GM21515 (cell line): Measurements from ENCODE around the gene IGFL1.
"Not testable (repeated sequence)": the region's sequence is repeated elsewhere in the genome, so short reads cannot be mapped to it uniquely, and the experiment has no call there.

Source experiments
- ATAC-seq: cut with Tn5 transposase; IDR thresholded peaks from one replicate; pipeline ENCODE4 v1.9.1; 2021; ENCODE audit not compliant: unreplicated experiment

IGFL1 gene

DNA sequence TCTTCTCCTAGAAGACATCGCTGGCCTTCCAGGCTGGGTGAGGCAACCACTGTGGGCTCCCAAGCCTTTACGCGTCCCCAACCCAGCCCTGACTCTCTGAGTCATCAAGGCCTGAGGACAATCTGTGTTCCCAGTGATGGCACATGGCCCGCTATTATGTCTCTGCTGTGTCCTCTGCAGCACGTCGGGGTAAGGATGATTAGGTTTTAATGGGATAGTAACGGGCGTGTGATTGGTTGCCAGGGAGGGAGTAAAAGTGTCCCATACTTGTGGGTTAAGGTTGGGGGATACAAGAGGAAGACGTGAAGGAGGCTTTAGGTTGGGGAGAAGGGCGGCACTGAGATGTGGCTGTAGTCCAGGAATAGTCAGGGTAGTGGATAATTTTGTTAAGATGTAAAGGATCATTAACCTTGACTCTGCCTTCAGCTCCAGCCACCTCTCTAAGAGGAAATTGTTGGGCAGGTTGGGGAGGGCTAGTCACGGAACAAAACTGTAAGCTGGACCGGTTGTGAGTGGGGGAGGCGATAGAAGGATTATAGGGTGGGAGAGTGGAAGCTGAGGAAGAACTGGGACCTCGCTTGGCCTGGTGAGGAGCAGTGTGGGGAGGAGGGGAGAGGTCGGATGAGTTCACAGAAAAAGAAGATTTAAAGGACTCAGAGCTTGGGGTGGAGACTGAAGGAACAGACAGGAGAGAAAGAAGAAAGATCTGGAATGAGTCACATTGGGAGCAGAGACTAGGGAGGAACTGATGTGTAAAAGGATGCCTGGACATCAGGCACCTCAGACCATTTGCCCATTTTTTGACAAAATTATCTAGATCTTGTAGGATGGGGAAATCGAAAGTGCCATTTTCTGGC lies 27.9 kb upstream of the IGFL1 start:
- ATAC-seq: no peak

DNA sequence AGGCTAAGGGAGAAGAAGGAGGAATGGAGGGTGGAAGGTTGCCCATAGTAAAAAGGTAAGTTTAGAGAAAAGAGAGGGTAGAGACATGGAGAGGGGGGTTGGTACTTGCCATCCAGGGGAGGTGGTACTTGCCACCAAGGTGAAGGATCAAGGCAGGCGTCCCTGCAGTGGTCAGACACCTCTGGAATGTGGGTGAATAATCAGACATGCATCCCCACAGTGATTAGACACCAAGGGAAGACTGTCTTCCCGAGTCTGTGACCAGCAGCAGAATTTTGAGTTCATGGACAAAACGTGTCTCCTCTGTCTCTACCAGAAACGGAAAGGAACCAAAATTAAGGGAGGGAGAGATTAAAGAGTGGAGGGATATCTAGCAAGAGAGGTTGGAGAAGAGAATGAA lies 27.1 kb upstream of the IGFL1 start:
- ATAC-seq: no peak

- no peak for ATAC-seq
Measured at GRCh38 chr19:46202872-46203860, 26.4 kb upstream of the IGFL1 start.

DNA sequence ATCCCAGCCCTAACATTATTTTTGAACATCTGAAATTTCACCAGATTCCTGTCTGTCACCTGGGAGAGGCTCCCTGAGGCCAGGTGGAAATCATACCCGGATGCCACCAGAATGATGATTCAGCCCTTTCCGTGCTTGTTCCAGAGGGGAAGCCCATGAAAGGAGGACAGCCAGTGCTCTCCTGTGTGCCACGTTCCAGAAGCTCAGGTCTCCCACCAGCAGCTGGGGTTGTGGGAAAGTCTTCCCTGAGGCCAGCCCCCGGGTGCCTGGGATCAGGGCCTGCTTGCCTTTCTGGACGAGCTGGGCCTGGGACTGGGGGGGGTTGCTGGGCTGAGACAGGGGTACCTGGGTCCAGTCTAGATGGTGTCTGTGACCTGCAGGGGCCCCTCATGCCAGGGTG lies 25.5 kb upstream of the IGFL1 start:
- ATAC-seq: no peak

- no peak for ATAC-seq
Measured at GRCh38 chr19:46205183-46205984, 24.2 kb upstream of the IGFL1 start.

DNA sequence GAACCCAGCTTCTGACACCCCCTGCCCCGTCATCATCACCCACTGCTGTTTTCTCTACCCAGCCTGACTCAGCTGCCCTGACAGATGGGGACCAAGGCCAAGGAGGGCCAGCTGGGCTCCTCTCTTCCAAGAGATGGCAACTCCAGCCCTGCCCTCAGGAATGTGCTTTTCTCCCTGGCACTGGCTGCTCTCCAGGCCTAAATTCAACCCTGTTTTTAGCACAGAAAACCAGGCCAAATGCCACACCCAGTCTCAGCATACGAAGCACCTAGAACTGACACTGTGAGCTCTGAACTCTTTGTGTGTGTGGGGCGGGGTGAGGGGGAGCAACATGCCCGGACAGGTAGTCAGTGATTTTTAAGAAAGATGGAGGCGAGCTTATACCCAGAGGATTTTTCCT lies 23.4 kb upstream of the IGFL1 start:
- ATAC-seq: no peak

- ATAC-seq: no peak
Measured at GRCh38 chr19:46206682-46207081, 22.9 kb upstream of the IGFL1 start.

DNA sequence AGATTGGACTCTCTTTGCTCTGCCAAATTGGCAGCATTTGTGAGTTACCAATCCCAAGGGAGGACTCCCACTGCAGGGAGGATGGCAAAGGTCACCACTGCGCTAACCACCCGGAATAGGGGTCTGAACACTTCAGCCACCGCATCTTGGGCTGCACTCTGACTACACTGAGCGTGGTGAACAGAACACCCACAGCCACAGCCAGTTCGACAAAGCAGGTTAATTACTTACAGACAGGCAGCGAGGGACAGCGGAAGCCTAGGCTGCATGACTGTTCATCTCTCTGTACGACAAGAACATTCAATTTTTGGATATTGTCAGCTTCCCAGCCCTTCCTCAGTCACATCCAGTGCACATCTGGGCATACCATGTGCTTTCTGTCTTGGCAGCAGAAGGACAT lies 21.7 kb upstream of the IGFL1 start:
- not testable (repeated sequence) for ATAC-seq

DNA sequence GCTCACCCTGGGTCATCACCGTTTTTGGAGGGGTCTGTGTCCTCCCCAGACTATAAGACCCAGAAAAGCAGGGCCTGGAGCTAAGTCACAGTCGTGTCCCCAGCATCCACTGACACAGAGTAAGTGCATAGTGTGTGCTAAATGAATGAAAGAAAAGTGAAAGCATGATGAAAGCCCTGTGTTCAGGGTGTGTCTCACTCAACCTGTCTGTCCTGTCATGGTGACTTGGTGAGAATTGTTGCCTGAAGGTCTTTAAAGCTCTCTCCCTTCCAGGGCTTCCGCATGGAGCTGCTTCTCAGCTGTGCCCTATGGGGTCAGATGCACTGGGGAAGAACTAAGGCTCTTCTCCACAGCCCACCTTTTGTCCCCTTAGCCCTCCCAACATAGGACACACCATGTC lies 20.5 kb upstream of the IGFL1 start:
- no peak for ATAC-seq

GRCh38 chr19:46209472-46209871 lies 20.1 kb upstream of the IGFL1 start:
- no peak for ATAC-seq

DNA sequence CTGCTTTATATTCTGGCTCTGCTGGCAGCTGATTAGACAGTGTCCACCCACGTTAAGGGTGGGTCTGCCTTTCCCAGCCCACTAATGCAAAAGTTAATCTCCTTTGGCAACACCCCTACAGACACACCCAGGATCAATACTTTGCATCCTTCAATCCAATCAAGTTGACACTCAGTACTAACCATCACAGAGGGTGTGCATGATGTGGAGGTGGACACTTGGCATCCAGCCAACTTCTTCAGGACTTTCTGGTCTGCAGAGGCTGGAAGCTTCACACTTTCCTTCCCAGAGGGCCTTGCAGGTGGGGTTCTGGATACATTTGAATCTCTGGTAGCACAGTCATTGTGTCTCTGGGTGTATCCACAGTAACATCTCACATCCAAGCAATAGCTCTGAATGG lies 18.9 kb upstream of the IGFL1 start:
- no peak for ATAC-seq

DNA sequence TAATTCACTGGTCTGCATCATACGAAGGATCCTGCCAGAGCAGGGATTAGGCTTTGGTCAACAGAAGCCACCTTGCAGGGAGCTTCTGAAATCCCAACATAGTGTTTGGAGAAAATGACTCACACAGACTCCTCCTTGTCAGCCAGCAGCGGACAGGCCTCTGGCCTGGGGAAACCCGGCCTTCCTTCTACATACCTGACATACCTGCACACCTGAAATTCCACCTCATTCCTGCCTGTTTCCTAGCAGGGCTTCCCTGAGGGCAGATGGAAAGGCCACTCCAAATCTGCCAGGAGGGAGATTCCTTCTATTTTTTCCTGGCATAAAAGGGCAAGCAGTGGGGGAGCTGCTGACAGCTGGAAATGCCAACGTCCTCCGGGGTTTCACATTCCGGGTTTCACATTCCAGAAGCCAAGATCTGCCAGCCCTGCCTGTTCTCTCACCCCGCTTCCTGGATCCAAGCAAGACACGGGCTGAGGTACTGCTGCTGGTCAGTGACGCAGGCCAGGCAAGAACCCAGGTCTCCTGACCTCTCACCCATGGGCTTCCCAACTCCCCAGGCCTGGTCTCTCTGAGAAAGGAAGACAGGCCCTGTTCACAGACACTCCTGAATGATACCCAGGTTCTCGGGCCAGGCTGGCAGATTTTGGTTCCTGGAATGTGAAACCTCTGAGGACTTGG lies 18.2 kb upstream of the IGFL1 start:
- ATAC-seq: no peak

- not testable (repeated sequence) for ATAC-seq
Measured at GRCh38 chr19:46212592-46212991, 16.9 kb upstream of the IGFL1 start.

GRCh38 chr19:46213156-46213555 lies 16.4 kb upstream of the IGFL1 start:
- no peak for ATAC-seq

- no peak for ATAC-seq
Measured at GRCh38 chr19:46213806-46214205, 15.7 kb upstream of the IGFL1 start.

DNA sequence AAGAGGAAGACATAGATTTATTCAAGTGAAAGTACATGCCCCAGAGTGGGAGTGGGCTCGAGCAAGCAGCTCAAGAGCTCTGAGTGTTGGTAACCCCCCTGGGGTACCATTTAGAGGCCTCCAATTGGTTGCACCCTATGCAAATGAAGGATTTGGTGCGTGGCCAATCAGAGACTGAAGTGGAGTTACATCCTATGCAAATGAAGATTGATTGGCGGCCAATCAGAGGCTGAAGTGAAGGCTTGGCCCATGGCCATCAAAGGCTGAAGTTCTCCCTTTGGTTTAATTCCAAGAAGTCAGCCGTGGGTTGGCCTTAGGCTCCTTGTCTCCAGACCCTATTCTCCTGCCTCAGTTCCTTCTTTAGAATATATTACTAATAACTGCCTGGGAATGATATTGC lies 12.9 kb upstream of the IGFL1 start:
- no peak for ATAC-seq

GRCh38 chr19:46217476-46217875 lies 12.1 kb upstream of the IGFL1 start:
- no peak for ATAC-seq

DNA sequence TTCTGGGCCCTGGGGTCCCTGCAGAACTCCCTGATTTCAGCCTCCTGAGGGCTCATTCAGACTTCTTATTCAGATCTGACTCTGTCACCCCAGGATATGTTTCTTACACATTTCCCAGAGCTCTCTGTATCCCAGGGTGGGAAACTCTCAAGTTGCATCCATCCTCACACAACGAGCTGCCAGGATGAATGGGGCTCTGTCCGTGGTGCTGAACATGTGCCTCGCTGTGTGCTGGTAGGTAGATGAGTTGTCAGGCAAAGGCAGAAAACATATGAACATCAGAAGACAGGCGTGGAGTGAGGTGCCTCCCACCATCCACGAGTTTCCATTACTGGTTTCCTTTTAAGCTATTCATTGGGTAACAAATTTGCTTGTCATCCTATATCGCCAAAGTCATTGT lies 11.4 kb upstream of the IGFL1 start:
- no peak for ATAC-seq

GRCh38 chr19:46220038-46220615 lies 9.4 kb upstream of the IGFL1 start:
- ATAC-seq: no peak

GRCh38 chr19:46221152-46221551 lies 8.4 kb upstream of the IGFL1 start:
- no peak for ATAC-seq
